Activated CD4-positive, alpha-beta T cell treated with anti-CD3 and anti-CD28 coated beads, Interleukin-2, amount 10 ng/mL, durations not matched to agents 24 days and 14 days (primary cell): ENCODE measurements around the gene CLCN4. TPM values are rescaled to one million over a fixed set of nuclear protein-coding genes. Genes with fewer than 3 reads are reported as not detected.

Experiments used
- DNase-seq: peaks from one replicate; pipeline ENCODE4 v3.0.0; 2022
- H3K27ac Mint-ChIP-seq: one replicate; pipeline ENCODE4 v1.8.0; 2022; ENCODE audit warnings: mild to moderate bottlenecking, mixed read lengths
- H3K27me3 Mint-ChIP-seq: one replicate; pipeline ENCODE4 v1.8.0; 2022; ENCODE audit warnings: mixed read lengths
- H3K36me3 Mint-ChIP-seq: one replicate; pipeline ENCODE4 v1.8.0; 2022; ENCODE audit warnings: low read depth, mild to moderate bottlenecking, mixed read lengths
- H3K4me1 Mint-ChIP-seq: one replicate; pipeline ENCODE4 v1.8.0; 2021; ENCODE audit warnings: mixed read lengths
- H3K4me3 Mint-ChIP-seq: one replicate; pipeline ENCODE4 v1.8.0; 2022; ENCODE audit warnings: mild to moderate bottlenecking, moderate library complexity, mixed read lengths
- H3K9me3 Mint-ChIP-seq: one replicate; pipeline ENCODE4 v1.8.0; 2021; ENCODE audit warnings: mixed read lengths
- intact Hi-C: fragments of 100-400 bp; cut with micrococcal nuclease; formaldehyde crosslinking; loops from one replicate; pipeline ENCODE4 v1.15.1; 2023
- total RNA-seq: library from RNA; stranded (reverse); gene quantifications from 2 replicates; pipeline ENCODE4 v1.2.3, GENCODE V29; 2022

CLCN4 gene
- total RNA-seq, 1 donor from 2014 or later, result not detected

DNA sequence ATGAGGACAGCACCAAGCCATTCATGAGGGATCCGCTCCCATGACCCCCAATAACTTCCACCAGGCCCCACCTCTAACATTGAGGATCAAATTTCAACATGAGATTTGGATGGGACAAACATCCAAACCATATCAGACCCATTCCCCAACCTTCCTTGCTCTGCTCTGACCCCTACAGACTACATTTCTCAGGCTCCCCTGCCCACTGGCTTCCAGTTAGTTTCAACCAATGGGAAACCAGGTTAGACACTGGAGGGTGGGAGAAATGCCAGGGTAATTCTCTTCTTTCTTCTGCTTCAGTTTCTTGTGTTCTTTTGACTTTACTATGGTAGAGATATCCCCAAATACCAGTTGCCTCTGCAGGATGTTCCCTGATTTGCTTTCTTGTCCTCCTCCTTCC lies 125.7 kb downstream of the CLCN4 start:
- no peaks in the 10 kb centered on the region for H3K36me3 Mint-ChIP-seq
- no peaks in the 10 kb centered on the region for H3K4me1 Mint-ChIP-seq
- H3K27me3 Mint-ChIP-seq, result no peaks in the 10 kb centered on the region
- no peaks in the 10 kb centered on the region for H3K9me3 Mint-ChIP-seq
- H3K27ac Mint-ChIP-seq, result no peak overlapping the region
- H3K4me3 Mint-ChIP-seq, result no peak overlapping the region
- no peak for DNase-seq
- intact Hi-C loops, result no loop called here

DNA sequence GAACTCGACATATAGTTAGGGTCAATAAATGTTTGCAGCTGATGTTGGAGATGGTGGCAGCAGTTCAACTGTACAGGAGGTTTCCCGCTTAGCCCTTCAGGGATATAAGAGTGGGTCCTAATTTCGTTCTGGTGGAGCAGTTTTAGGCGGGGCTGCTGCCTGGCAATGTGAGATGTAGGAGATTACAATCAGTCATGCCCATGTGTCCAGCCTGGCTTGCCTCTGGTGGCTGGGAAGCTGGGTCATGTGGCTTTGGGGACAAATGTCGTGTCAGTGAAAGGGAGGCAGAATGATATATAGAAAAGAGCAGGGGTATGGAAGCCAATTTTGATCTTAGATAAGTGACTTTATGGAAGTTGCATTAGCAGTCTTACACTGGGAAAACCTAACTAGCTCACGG lies 129.4 kb downstream of the CLCN4 start:
- DNase-seq, result no peak
- no peak overlapping the region for H3K4me3 Mint-ChIP-seq
- no peak overlapping the region for H3K27ac Mint-ChIP-seq
- no peaks in the 10 kb centered on the region for H3K36me3 Mint-ChIP-seq
- no peaks in the 10 kb centered on the region for H3K4me1 Mint-ChIP-seq
- H3K9me3 Mint-ChIP-seq, result no peaks in the 10 kb centered on the region
- no peaks in the 10 kb centered on the region for H3K27me3 Mint-ChIP-seq
- intact Hi-C loops, result no loop called here

Other genes starting within 250 kb of the CLCN4 start
- not detected in 2 replicates for gene CLDN34, start 189.6 kb upstream of the CLCN4 start, total RNA-seq